ENCODE data around the gene AIRE.
"Not testable (repeated sequence)": the region's sequence is repeated elsewhere in the genome, so short reads cannot be mapped to it uniquely, and the experiment has no call there.

Gene AIRE

DNA sequence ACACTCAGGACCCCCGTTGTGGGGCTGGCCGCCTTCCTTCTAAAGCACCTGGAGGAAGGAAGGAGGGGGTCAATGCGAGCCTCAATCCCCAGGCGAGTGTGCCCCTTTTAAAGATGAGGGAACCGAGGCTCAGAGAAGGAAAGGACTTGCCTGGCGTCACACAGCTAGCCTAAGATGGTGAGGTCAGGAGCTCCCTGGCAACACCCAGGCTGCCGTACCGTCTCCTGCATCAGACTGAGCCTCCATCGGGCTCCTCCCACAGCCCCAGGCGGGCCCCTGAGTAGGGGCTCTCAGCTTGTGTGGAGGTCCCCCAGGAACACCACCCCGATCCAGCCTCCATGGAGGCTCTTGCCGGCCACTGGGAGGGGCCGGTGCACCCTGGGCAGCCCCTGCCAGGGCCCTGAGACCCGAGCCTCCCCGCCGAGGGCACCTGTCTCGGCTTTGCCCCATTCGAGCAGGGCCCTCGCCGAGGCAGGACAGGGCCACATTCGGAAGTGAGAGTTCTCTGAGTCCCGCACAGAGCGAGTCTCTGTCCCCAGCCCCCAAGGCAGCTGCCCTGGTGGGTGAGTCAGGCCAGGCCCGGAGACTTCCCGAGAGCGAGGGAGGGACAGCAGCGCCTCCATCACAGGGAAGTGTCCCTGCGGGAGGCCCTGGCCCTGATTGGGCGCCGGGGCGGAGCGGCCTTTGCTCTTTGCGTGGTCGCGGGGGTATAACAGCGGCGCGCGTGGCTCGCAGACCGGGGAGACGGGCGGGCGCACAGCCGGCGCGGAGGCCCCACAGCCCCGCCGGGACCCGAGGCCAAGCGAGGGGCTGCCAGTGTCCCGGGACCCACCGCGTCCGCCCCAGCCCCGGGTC lies at the start of gene AIRE:
TSS of gene AIRE (plus strand) at position 739 of the 855 bp plus-strand sequence. CDS start 131 bp downstream, outside the sequence.
- DNase-seq = no peak

DNA sequence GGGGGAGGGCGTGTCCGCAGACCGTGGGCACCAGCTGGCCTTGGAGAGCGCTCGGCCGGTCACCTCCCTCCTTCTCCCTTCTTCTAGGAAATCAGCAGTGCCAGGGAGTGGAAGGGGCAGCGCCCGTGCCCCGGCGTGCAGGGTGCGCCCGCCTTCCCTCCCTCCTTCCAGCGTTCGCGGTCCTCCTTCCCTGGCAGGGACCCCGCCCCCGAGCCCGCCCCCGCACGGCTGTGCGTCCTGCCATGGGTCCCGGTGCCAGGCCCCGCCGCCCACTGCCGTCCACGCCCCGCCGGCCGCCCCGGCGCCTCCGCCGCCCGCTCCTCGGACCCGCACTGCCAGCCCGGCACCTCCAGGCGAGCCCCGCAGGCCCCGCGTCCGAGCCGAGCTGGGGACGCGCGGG lies 45.3 kb upstream of the AIRE start:
- not testable (repeated sequence) for DNase-seq

DNA sequence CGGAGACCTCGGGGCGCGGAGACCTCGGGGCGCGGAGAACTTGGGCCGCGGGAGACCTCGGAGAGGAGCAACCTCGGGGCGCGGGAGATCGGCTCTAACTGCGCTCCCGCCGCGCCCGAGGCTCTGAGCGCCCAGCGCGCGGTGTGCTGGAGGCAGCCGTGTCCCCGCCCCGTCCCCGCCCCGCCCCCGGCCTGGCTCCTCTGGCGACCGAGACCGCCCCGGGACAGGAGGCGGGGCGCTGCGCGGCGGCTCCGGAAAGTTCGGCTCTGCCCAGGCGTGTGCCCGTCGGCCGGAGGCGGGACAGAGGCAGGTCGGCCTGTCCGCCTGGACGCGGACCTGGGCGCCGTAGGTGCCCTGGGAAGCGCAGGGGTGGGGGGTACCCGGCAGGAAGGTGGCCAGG lies 44.8 kb upstream of the AIRE start, which contains the start of gene ICOSLG:
TSS of gene ICOSLG (minus strand) at position 102 of the 400 bp plus-strand sequence. CDS start 126 bp downstream, outside the sequence.
- not testable (repeated sequence) for DNase-seq

DNA sequence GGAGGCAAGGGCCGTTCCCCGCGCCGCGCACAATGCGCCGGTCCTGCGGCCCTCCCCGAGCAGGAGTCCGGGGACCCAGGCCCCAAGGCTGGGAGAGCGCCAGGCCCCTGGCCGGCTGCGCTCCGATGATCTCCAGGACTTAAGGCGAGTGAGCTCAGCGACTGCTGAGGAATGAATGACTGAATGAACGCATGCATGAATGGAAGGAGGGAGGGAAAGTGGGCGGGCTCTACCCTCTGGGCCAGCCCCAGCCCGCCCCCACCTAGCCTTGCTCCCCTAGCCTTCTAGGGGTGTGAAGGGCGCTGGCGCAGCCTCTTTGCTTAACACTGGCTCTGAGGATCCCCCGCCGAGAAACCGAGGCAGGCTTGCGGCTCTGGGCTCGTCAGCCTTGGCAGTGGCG lies 44.4 kb upstream of the AIRE start:
- DNase-seq = not testable (repeated sequence)

DNA sequence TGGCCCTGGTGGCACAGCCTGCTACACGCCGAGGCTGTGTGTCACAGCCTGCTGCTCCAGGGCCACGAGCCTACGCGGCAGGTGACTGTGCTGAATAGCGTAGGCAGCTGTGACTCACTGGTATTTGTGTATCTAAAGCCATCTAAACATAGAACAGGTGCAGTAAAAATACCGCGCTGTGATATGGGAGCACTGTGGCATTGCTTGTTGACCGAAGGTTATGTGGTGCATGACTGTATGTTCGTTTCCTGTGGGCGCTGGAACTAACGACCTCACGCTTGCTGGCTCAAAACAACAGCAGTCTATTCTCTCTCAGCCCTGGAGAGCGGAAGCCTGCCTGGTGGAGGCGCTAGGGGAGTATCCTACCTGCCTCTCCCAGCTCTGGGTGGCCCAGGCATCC lies 41.7 kb upstream of the AIRE start:
- DNase-seq = not testable (repeated sequence)

DNA sequence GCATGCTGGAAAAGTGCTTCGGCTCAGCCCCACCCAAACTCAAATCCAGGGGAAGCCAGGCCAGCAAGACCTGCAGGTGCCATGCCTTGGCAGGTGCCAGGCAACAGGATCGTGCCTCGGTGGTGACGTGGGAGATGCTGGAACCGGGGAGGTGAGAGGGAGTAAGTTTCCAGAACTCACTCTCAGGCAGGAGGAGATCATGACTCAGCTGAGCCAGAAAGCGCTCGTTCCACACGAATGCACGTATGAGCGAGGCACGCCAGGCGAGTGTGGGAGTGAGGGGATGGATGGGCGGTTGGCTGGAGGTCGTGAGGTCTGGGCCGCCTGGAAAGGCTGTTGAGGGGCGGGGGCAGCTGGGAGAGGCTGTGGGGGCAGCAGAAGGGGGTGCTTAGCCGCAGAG lies 37.8 kb upstream of the AIRE start:
- DNase-seq = not testable (repeated sequence)

DNA sequence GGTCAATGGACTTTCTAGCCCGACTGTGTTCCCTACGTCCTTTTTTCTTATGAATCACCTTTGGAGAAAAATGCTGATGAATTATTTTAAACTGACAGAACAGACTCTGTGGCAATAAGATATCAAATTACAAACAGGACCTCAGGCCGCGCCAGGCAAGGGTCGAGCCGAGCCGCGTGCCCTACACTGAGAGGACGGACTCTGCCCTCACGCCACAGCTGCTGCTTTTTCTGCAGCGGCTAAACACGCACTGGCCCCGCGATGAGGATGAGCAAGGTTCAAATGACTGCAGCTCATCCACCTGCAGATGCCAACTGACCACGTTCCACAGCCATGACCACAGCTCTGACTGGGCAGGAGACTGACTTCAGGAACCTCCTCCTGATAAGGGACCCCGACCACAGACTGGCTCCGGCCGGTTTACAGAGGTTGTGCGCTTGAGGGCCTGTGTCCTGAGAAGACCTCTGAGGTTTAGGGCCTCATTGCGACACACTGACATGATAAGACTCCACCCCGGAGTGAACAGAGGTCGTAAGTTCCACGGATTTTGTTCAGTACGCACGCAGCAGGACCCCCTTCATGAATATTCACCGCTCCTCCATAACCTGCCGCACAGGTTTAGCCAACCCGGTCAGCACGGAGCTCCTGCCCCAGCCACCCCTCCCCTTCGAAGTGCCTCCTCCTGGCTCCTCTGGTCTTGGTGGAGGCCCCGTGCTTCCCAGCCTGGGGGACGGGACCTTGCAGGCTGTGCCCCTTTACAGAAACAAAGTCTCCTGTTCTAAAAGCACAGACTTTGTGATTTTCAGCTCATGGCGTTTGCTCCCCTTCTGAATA lies 36.3 kb upstream of the AIRE start:
- DNase-seq = not testable (repeated sequence)

DNA sequence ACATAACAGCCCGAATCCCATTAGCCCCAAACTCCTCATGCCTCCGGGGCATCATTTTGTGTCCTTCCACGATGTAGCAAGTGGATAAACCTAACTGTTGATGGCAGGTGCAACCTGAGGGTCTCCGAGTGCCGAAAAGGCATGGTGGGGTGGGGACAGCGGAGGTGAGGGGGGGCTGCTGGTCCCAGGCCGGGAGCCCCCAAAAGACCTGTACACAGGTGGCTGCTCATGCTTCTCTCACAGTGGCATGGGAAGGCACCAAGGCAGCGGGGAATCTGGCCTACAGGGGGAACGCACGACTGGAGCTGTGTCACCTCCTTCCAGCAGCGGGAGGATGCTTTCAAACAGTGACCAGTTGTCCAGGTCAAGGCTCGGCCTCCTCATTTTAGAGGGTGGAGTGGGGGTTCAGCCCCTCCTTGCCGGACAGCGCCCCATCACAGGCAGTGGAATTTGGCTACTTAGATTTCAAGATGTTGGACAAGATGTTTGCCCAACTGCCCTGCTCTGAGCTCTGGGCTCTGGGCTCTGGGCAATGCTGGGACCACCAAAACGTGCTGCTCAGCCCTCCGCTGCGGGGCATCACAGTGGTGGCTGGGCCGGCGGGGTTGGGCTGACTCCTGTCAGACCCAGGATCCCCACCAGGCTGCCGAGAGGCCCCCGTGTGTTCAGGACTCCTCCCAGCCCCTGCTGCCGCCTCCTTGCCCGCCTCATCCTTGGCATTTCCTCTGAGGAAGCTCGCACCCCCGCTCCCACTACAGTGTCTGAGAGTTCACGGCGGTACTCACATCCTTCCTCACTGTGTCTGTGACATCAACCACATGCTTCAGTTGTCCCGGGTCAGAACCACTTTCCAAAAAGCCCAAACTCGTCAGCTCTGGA lies 31.6 kb upstream of the AIRE start:
- no peak for DNase-seq

DNA sequence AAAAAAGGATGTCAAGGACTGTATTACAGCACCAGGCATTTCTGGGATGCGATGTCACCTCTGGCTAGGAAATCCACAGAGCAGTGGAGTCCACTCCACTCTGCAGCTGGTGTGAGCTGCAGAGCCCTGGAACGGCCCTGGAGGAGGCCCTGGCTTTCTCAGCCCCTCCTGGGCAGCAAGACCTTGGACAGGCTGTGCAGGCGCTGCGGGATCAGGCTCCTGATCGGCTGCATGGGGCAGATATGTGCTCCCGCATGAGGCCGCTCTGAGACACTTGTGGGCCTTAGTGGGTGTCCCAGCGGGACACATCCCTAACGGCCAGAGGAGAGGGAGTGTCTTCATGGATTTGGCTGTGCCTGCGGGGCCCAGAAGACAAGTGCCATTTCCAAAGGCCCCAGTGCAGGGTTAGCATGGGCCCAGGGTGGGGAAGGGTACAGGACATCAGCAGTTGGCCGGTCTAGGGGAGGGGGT lies 30.1 kb upstream of the AIRE start:
- no peak for DNase-seq

DNA sequence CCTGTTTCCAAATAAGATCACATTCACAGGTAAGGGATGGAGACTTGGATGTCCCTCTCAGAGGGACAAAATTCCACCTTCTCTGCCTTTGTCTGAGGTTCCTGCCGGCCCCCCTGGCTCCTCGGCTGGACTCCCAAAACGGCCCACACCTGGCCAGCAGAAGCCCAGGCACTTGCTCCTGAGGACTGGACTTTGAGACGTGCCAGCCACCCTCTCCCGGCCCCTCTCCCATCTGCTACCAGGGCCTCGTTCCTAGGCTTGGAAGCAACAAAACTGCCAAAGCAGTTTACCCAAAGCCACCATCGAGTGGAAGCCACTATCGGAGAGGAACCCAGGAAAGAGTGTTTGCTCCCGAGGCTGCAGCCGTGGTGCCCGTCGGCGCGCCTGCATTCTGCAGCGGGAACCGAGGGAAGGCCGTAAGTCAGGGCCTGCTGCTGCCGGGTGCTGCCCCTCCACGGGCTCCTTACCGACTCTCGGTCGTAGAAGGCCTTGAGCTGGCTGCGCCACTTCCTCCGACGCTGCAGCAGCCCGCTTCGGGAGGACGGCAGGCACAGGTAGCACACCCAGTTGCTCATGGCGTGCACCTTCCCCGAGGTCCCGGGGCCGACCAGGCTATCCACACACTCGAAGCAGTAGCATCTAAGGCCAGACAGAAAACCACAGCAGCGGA lies 27.5 kb upstream of the AIRE start:
- DNase-seq = no peak

DNA sequence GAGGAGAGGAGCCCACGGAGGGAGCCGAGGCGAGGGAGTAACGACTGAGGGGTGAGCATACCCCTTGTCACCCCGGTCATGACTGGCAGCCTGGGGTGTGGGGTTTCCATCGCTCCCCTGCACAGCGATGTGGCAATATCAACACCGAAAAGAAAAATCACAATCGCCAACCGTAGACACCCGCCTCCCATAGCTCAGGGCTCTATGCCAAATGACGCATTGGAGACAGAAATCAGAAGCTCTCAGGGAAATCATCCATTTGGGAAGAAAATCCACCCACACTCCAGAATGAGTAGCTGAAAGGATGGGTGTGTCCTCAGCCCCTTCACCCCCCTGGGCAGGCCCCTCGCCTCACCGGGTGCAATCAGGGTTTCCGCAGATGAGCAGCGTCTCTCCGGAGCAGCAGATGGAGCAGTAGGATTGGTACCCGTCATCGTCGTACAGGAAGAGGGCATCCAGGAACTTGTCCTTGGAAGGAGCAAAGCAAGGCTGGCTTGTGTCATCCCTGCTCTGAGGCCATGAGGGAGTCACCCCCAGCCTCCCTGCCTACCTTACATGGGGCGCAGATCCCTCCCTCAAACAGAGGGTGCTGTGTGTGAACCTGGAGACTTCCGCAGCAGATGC lies 26.5 kb upstream of the AIRE start:
- DNase-seq = no peak

DNA sequence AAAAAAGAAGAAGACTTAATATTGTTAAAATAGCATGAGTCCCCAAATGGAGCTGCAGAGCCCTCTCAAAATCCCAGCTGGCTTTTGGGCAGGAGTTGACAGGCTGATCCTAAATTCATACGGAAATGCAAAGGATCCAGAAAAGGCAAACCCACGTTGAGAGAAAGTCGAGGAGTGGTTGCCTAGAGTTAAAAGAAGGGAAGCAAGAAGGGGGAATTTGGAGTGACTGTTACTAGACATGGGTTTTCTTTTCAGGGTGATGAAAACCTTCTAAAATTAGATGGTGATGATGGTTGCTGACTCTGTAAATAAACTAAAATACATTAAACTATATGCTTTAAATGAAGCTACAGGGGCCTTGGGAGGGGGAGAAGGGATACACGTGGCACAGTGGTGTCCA lies 25.6 kb upstream of the AIRE start:
- DNase-seq = no peak

DNA sequence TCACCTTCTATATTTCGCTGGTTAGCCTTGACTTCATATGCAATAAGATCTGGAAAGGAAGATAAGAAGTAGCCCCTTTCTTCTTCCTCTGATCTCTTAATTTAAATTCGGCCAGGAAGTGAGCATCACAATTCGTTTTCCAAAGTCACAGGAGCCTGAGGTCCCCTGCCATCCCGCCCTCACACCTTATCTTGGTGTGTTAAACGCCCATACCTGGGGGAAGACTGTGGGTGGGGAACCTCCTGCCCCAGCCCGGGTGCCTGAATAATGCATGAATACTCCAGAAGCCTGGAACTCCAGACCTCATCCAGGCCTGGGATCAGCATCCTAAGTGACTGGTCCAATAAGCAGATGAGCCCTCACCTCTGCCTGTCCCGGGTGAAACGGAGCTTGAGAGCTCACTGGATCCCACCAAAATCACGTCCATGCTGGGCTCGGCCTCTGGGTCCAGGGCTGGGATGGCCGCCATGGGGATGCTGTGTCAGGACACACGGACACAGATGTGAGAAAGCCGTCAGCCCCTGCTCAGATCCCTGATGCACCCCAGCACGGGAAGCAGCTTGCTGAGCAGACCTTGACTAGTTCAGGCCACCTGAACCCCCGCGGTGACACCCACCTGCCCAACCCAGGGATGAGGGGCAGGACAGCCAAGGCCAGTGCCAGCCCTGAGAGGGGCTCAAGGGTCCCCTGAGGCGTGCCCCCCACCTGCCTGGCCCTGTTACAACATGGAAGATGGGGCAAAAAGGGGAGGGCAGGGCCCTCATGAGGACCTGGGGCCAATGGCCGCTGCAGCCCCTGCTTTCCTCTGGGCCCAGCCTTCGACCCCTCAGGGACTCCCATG lies 24.7 kb upstream of the AIRE start:
- DNase-seq = no peak

DNA sequence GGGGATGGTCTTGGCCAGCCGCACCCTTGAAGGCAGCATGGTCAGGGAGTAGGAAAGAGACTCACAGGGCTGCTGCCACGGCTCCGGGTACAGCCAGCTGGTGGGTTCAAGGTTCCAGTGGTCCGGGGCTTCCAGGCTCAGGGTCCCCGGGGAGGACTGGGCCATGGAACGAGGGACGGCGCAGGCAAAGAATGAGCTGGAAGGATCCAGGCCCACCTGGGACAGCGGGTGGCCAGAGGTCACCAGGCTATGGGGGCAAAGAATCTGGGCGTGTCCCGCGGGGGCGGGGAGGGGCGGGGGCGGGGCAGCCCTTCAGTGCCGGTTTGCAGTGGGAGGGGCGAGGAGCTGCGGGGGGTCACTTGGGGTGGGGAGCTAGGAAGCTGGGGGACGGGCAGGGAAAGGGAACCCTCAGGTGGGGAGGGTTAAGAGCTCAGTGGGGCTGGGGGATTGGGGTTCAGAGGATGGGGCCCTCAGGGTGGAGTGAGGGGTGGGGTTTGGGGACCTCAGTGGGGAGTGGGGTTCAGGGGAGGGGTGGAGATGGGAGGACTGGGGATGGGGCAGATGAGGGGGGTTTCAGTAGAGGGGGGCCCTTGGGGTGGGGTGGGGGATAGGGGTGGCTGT lies 23.9 kb upstream of the AIRE start, which contains the start of gene DNMT3L:
TSS of gene DNMT3L (minus strand) at position 223 of the 621 bp plus-strand sequence. CDS start 638 bp downstream, outside the sequence.
- DNase-seq = no peak

DNA sequence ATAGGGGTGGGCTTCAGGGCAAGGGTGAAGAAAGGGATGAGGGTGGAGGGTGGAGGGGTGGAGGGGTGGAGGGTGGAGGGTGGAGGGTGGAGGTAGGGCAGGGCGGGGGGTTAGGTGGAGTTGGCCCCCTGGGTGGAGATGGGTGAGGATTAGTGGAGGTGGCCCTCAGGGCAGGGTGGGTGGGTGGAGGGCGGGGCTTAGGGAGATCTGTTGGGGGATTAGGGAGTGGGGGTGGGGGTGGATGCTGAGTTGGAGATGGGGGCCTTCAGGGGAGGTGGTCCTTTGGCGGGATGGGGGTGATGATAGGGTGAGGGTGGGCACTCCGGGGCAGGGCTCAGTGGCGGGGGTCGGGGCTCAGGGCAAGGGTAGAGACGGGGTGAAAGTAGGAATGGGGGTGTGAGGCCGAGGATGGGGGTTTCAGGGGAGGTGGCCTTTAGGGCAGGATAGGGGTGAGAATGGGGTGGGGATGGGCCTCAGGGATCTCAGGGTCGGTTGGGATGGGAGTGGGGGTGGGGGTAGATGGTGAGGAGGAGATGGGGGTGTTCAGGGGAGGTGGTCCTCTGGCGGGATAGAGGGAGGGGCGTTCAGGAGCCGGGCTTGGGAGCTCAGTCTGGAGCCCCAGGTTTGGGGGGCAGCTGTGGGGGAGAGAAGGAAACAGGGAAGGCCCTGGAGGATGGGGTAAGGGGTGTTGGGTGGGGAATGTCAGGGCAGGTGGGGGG lies 23.2 kb upstream of the AIRE start:
- no peak for DNase-seq

DNA sequence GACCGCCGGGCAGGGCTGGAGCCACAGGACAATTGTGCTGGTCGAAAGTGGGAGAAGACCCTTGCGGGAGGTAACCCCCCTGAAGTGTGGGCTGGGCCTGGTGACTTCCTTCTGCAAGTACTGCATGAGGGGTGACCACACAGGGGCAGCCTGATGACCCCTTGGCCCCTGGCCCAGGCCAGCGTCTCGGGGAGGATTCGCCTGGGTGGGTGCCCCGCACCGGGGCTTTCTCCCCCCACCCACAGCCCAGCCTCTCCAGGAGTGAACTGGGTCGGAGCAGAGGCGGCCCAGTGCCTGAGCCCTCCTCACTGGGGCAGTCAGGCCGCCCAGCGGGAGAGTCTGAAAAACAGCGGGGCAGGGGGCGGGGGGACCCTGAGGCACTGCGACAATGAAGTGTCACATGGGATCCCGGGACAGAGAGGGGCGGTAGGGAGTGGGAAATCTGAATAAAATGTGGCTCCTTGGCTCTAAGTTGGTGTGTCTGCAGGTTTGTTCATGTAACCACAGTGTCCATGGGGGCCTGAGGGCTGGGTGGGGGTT lies 22.4 kb upstream of the AIRE start:
- DNase-seq = no peak

DNA sequence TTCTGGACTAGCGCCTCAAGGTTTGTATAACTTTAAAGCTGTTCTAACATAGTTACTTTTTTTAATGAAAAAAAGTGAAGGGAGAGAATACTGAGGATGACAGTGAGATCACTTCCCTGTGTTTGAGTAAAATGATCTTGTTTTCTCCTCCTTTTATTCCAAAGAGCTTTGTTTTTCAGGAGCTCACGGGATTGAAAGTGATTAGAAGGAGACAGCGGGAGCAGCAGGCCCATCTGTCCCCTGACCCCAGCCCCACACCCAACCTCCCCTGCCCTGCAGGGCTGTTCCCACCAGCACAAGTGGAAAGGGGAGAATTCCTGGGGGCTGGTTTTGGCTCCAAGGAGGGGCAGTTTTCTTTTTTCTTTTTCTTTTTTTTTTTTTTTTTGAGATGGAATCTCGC lies 21.9 kb upstream of the AIRE start:
- no peak for DNase-seq

DNA sequence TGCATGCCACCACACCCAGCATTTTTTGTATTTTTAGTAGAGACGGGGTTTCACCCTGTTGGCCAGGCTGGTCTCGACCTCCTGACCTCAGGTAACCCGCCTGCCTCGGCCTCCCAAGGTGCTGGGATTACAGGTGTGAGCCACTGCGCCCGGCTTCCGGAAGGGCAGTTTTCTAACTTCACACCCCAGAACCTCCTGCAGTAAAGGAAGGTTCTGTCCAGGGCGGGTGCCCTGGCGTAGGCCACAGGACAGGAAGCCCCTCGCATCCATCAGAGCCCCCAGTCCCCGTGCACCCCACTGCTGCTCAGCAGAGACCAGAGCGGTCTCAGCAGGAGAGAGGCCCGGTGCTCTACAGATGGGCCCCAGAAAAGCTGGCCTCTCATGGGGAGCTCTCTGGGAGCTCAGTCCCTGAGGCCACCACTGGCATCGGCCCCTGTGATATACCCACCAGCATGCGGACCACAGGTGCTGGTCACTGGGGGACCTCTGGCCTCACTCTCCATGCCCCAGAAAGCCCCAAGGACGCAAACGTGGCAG lies 19.9 kb upstream of the AIRE start:
- no peak for DNase-seq

Measured in MV-4-11 (cell line).